Right lung (tissue), 5 donors: ENCODE results near the gene CCDC86. TPM values are rescaled to one million over a fixed set of nuclear protein-coding genes. Genes with fewer than 3 reads are reported as not detected.

Experiments used
- DNase-seq, 2 donors: peaks; one replicate each; pipeline ENCODE4 v3.0.0-alpha.2; 2013
- polyA plus RNA-seq, 5 donors: library from polyadenylated mRNA; unstranded; fragments of 120-200 nt; gene quantifications; one replicate each; pipeline versions ENCODE4 v1.2.1 to v1.2.3, GENCODE V29; 2013; ENCODE audit warnings: inconsistent platforms in 1 of 5, low replicate concordance in 1 of 5; ENCODE audit not compliant: insufficient read length in 5 of 5, insufficient read depth in 1 of 5

CCDC86 gene
- polyA plus RNA-seq, 5 donors, result 10.8 to 23.9 (median 14.7) TPM

DNA sequence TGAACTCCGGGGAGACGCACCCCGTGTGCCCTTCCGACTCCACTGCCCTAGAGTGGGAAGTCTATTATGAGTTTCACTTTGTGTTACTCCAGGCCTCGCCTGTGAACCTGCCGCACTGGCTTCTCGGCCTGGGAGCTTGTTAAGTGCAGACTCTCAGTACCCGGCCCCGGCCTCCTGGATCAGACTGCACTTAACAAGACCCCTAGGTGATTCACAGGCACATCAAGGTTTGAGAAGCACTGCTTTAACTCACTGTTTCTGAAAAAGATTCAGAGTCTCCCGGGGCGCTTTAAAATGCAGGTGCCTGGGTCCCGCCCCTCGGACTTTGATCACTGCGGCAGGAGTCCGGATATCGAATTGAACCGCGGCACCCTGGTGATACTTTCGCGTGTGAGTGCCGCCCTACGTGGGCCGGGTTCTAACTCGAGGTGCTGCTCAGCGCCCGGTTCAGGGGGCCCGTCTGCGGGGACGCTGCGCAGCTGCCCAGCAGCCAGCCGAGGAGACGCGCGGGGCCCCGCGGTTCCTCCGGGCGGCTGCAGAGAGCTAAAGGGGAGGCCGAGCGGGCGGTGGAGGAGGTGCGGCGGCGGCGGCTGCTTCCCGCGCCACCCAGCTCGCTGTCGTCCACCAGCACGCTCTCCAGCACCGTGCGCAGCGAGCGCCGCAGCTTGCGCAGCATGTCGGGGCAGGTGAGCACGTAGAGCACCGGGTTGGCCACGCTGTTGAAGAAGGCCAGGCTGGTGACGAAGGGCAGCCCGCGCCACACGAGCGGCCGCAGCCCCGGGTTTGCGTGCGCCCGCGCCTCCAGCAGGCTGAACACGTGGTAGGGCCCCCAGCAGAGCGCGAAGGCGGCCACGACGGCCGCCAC is 10.4 kb downstream of the CCDC86 start:
- no peak for DNase-seq

- no peak for DNase-seq
Measured at GRCh38 chr11:60852982-60853950, 11.4 kb downstream of the CCDC86 start.

- DNase-seq, result no peak
Measured at GRCh38 chr11:60854140-60854846, 12.4 kb downstream of the CCDC86 start.

GRCh38 chr11:60854847-60855725 is 13.2 kb downstream of the CCDC86 start:
- no peak for DNase-seq

GRCh38 chr11:60855726-60856633 is 14.1 kb downstream of the CCDC86 start, which contains the start of gene PTGDR2:
TSS of gene PTGDR2 (minus strand) at chr11:60855950. CDS start at chr11:60853722, 2,228 bp downstream.
- no peak for DNase-seq

DNA sequence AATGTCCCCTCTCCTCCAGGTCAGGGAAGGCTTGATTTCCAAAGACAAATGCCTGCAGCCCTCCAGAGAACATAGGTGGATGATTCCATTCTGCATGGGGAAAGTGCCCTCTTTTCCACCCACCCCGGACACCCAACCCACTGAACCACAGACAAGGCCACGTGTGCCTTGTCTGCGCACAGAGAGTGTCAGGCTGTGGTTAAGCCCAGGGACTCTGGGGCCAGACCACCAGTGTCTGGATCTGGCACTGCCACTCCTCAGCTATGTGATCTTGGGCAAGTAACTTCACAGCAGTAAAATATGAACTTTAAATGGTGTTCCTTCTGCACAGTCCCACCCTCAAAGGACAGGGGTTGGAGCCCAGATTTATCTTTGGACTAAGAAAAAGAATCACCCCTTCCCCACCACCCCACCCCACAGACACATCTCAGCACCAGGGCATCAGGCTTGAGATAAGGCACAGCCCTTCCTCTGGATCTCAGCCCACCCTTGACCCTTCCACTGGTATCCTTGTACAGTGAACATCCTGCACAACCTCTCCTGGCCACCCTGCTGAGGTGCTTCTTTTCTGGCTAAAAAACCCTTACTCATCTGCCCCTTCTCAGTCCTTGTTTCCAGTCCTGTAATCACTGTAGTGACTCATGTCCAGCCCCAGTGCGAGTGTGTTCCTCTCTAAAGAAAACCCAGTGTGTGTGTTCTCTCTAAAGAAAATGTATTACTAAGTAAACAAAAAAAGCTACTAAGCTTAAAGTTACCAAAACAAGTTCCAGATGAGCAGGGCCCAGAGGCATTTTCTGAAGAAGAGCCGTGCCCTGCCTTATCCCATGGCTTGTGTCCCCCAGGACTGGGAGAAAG is 15.7 kb downstream of the CCDC86 start:
- no peak for DNase-seq

DNA sequence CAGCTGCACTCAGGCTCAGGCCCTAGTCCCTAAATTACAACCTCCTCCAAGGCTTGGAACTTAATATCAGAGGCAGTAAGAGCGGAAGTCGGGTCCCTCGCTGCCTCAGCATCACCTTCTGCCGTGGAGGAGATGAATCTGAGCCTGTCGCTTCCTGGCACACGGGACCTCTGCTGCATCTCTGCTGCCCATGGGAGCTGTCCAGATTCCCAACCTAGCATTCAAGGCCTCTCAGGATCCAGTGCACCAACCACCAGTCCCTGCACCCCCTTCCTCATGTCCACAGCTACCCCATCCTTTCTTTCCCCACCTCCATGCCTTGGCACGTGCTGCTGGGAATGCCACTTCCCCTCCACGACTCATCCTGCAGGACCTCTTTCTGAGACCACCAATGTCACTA is 16.3 kb downstream of the CCDC86 start:
- no peak for DNase-seq

DNA sequence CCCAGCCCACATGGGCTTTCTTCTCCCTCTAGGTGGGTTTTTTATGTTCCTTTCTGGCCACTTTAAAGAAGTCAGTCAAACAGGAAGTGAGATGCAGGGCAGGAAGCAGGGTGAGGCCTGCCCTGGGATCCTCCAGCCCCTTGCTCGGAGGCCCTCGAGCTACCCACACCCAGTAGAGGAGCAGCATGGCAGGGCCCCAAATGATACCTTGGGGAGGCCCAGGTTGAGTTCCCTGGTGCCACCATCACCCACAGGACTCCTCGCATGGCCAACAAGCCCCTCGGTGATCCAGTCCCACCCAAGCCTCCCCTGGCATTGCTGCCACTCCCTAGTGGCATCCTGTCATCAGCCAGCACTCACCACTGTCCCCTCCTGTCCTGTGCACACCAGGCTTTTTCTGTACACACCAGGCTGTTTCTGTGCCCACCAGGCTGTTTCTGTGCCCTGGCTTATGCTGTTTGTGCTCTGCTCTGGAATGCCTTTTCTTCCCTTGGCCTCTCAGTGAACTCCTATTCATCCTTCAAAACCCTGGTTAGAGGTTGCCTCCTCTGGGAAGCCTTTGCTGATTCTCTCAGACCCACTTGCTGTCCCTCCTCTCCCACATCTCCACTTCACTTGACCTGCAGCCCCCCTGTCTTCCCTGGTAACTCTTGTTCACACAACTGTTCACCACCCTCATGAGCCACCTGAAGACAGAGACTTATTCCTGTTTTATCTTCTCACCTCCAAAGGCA is 17.0 kb downstream of the CCDC86 start:
- DNase-seq, result no peak

DNA sequence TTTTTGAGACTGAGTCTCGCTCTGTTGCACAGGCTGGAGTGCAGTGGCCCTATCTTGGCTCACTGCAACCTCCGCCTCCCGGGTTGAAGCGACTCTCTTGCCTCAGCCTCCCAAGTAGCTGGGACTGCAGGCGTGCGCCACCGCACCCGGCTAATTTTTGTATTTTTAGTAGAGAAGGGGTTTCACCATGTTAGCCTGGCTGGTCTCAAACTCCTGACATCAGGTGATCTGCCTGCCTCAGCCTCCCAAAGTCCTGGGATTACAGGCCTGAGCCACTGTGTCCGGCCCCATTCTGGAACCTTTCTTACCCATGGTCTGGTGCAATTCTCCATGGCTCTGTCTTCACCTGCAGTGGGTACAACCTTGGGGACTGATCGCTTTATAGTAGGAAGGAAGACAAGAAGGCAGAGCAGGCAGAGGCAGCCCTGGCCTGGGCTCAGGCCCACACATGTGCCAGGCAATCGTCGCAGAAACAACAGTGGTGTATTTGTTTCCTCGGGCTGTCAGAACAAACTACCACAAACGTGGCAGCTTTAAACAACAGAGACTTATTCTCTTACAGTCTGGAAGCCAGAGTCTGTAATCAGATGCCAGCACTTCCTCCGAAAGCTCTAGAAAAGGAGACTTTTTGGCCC is 17.8 kb downstream of the CCDC86 start:
- no peak for DNase-seq

DNA sequence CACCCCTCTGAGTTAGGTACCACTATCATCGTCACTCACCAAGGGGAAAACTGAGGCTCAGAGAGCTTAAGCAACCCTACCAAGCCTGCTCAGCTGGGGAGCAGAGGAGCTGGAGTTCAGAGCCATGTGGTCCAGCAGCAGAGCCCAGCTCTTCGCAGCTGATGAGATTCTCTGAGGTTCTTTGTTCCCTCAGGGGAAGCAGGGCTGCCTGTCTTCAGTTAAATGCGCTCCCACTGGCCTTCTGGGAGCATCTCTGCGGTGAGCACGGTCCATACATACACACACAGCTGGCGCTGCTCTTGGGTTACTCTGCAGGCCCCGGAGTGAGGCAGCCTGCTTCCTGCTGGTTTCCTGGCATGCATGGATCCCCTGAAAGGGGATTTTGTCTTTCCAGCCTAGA is 19.0 kb downstream of the CCDC86 start:
- DNase-seq, result no peak

GRCh38 chr11:60862171-60862570 is 20.3 kb downstream of the CCDC86 start:
- no peak for DNase-seq

DNA sequence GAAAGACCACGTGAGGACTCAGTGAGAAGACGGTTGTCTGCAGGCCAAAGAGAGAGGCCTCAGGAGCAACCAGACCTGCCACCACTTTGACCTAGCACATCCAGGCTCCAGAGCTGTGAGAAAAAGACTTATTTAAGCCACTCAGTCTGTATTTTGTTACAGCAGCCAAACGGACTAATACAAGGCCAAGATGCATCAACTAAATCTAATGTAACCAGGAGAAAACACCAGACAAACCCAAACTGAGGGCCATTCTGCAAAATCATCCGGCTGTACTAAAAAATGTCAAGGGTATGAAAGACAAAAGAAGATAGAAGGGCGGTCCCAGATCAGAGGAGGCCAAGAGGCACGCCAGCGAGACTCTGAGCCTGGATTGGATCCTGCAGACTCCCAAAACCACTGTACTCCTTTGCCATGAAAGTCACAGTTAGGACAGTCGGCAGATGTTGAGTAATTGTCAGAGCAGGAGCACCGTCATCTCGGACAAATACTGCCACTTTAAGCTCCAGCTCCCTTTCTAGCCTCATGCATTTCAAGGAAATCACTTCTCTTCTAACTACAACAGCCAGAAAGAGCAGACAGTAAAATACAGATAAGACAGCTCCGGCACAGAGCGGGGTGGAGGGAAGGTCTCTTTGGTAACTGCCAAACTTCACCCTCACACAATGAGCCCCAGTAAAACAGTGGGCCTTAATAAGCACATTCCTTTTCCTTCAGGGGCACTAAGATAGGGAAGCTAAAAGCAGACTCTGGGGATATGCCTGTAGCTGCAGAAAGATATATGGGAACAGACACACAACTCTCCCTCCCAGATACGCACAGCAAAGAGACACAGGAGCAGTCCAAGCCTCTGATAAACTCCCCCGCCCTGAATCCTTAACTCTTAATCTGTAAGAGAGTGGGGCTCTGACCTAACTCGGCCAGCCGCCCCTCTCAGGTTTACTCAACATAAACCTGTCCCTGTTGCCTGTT is 21.9 kb downstream of the CCDC86 start:
- no peak for DNase-seq

GRCh38 chr11:60864856-60865513 is 23.1 kb downstream of the CCDC86 start:
- no peak for DNase-seq

- no peak for DNase-seq
Measured at GRCh38 chr11:60866911-60867870, 25.3 kb downstream of the CCDC86 start, which contains the start of gene ZP1. TSS of gene ZP1 (plus strand) at chr11:60867542. CDS start at chr11:60867562, 20 bp downstream.
